ENCODE data around the gene STXBP6. TPM values are rescaled to one million over a fixed set of nuclear protein-coding genes. Genes with fewer than 3 reads are reported as not detected.

STXBP6 gene
- total RNA-seq, 4 donors from 2014 or later = 34.9 to 62.1 (median 45.5) TPM

GRCh38 chr14:24789378-24789884 is 260.5 kb downstream of the STXBP6 start:
- H3K9me3 ChIP-seq = no peaks in the 10 kb centered on the region
- no peaks in the 10 kb centered on the region for H3K27me3 ChIP-seq
- H3K4me3 ChIP-seq = no peak overlapping the region
- 29% methylated on average over 4 of the region's 4 CpGs for WGBS
- no peak overlapping the region for H3K27ac ChIP-seq
- TF ChIP-seq EP300 (IDR thresholded peaks at IDR 0.05) = no peak
- TF ChIP-seq POLR2A (IDR thresholded peaks at IDR 0.05) = no peak
- TF ChIP-seq POLR2AphosphoS5 (IDR thresholded peaks at IDR 0.05) = no peak
- no peak for TF ChIP-seq CTCF (IDR thresholded peaks at IDR 0.05)
- peaks cover 9% of the 10 kb centered on the region for H3K4me1 ChIP-seq
- no peak for DNase-seq (ENCODE audit: low spot score in 2 of 2)
- H3K36me3 ChIP-seq = no peaks in the 10 kb centered on the region

- TF ChIP-seq EP300 (IDR thresholded peaks at IDR 0.05) (no peak), POLR2A (IDR thresholded peaks at IDR 0.05) (no peak), POLR2AphosphoS5 (IDR thresholded peaks at IDR 0.05) (no peak), CTCF (IDR thresholded peaks at IDR 0.05) (no peak)
- 81% methylated on average over 1 of the region's 1 CpG for WGBS
- no peak for DNase-seq (ENCODE audit: low spot score in 2 of 2)
- Histone ChIP-seq H3K27ac (no peak overlapping the region), H3K9me3 (no peaks in the 10 kb centered on the region), H3K4me1 (peaks cover 9% of the 10 kb centered on the region), H3K4me3 (no peak overlapping the region), H3K36me3 (no peaks in the 10 kb centered on the region), H3K27me3 (no peaks in the 10 kb centered on the region)
Observed at GRCh38 chr14:24785698-24786097, 264.2 kb downstream of the STXBP6 start.

GRCh38 chr14:24784981-24785380 is 265.0 kb downstream of the STXBP6 start:
- Histone ChIP-seq H3K9me3 (no peaks in the 10 kb centered on the region), H3K36me3 (no peaks in the 10 kb centered on the region), H3K27ac (no peak overlapping the region), H3K4me3 (no peak overlapping the region), H3K4me1 (peaks cover 9% of the 10 kb centered on the region), H3K27me3 (no peaks in the 10 kb centered on the region)
- no peak for DNase-seq (ENCODE audit: low spot score in 2 of 2)
- TF ChIP-seq POLR2AphosphoS5 (IDR thresholded peaks at IDR 0.05) = no peak
- TF ChIP-seq CTCF (IDR thresholded peaks at IDR 0.05) = no peak
- no peak for TF ChIP-seq POLR2A (IDR thresholded peaks at IDR 0.05)
- no peak for TF ChIP-seq EP300 (IDR thresholded peaks at IDR 0.05)

- WGBS = 71% methylated on average over 1 of the region's 1 CpG
- H3K27ac ChIP-seq = no peak overlapping the region
- no peaks in the 10 kb centered on the region for H3K27me3 ChIP-seq
- no peaks in the 10 kb centered on the region for H3K9me3 ChIP-seq
- no peaks in the 10 kb centered on the region for H3K4me1 ChIP-seq
- TF ChIP-seq EP300 (IDR thresholded peaks at IDR 0.05) (no peak), POLR2A (IDR thresholded peaks at IDR 0.05) (no peak), CTCF (IDR thresholded peaks at IDR 0.05) (no peak), POLR2AphosphoS5 (IDR thresholded peaks at IDR 0.05) (no peak)
- H3K36me3 ChIP-seq = no peaks in the 10 kb centered on the region
- DNase-seq (ENCODE audit: low spot score in 2 of 2) = no peak
- H3K4me3 ChIP-seq = no peak overlapping the region
Observed at GRCh38 chr14:24783791-24784190, 266.2 kb downstream of the STXBP6 start.

- TF ChIP-seq POLR2AphosphoS5 (IDR thresholded peaks at IDR 0.05) = no peak
- no peak for TF ChIP-seq POLR2A (IDR thresholded peaks at IDR 0.05)
- TF ChIP-seq CTCF (IDR thresholded peaks at IDR 0.05) = no peak
- no peak for TF ChIP-seq EP300 (IDR thresholded peaks at IDR 0.05)
- H3K9me3 ChIP-seq = no peaks in the 10 kb centered on the region
- 37% methylated on average over 5 of the region's 5 CpGs for WGBS
Observed at GRCh38 chr14:24780281-24780680, 269.7 kb downstream of the STXBP6 start.

More at GRCh38 chr14:24780281-24780680, 269.7 kb downstream of the STXBP6 start:
- no peak for DNase-seq (ENCODE audit: low spot score in 2 of 2)
- H3K27ac ChIP-seq = no peak overlapping the region
- H3K4me3 ChIP-seq = no peak overlapping the region
- no peaks in the 10 kb centered on the region for H3K36me3 ChIP-seq
- no peaks in the 10 kb centered on the region for H3K27me3 ChIP-seq
- no peaks in the 10 kb centered on the region for H3K4me1 ChIP-seq

All from suprapubic skin (tissue), 4 donors.